Measurements from ENCODE around the gene BCDIN3D.
A peak's percentile ranks its signal among the peaks of the same experiment; 100 is the strongest.

BCDIN3D gene

GRCh38 chr12:49827401-49828099 is 15.4 kb downstream of the BCDIN3D start:
- Histone ChIP-seq H3K36me3 (ENCODE audit: insufficient read depth, low read length) (peaks cover 9% of the 10 kb centered on the region; the same call in 1 of the 2 replicates), H3K4me2 (ENCODE audit: insufficient read depth, low read length) (peak overlapping the region; percentile 97), H3K27ac (ENCODE audit: low read length) (peak overlapping the region; percentile 74), H3K4me1 (ENCODE audit: insufficient read depth, low read length) (peaks cover 37% of the 10 kb centered on the region), H2AFZ (ENCODE audit: low read depth, low read length) (peak overlapping the region; percentile 71), H3K9ac (ENCODE audit: low read depth, low read length) (peak overlapping the region; percentile 74), H4K20me1 (ENCODE audit: insufficient read depth, low read length) (peaks cover 35% of the 10 kb centered on the region), H3K9me3 (ENCODE audit: insufficient read depth, low read length, severe bottlenecking) (no peaks in the 10 kb centered on the region), H3K79me2 (ENCODE audit: insufficient read depth, low read length) (peaks cover 52% of the 10 kb centered on the region), H3K4me3 (ENCODE audit: low read depth in 1 of 2, low read length in 2 of 2) (peak overlapping the region; percentile 47 to 84; a peak in 3 of 4 replicates), H3K27me3 (ENCODE audit: insufficient read depth, low read length, poor library complexity) (no peaks in the 10 kb centered on the region)
- peak; percentile 86 for DNase-seq
- ATAC-seq (ENCODE audit: insufficient read depth, low read depth) = peak; percentile 48
- TF ChIP-seq, protein P1, sequence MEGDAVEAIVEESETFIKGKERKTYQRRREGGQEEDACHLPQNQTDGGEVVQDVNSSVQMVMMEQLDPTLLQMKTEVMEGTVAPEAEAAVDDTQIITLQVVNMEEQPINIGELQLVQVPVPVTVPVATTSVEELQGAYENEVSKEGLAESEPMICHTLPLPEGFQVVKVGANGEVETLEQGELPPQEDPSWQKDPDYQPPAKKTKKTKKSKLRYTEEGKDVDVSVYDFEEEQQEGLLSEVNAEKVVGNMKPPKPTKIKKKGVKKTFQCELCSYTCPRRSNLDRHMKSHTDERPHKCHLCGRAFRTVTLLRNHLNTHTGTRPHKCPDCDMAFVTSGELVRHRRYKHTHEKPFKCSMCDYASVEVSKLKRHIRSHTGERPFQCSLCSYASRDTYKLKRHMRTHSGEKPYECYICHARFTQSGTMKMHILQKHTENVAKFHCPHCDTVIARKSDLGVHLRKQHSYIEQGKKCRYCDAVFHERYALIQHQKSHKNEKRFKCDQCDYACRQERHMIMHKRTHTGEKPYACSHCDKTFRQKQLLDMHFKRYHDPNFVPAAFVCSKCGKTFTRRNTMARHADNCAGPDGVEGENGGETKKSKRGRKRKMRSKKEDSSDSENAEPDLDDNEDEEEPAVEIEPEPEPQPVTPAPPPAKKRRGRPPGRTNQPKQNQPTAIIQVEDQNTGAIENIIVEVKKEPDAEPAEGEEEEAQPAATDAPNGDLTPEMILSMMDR (IDR thresholded peaks at IDR 0.05; ENCODE audit: borderline replicate concordance, extremely low read depth, low read length, poor library complexity, severe bottlenecking) = no peak
- no peak for TF ChIP-seq EZH2 (IDR thresholded peaks at IDR 0.05; ENCODE audit: borderline replicate concordance, low read depth, low read length, severe bottlenecking)

- Histone ChIP-seq H3K9ac (ENCODE audit: low read depth, low read length) (peak overlapping the region; percentile 74), H4K20me1 (ENCODE audit: insufficient read depth, low read length) (peaks cover 35% of the 10 kb centered on the region), H3K4me3 (ENCODE audit: low read depth in 1 of 2, low read length in 2 of 2) (peak overlapping the region; percentile 47 to 84; a peak in 3 of 4 replicates), H3K79me2 (ENCODE audit: insufficient read depth, low read length) (peaks cover 56% of the 10 kb centered on the region), H3K4me2 (ENCODE audit: insufficient read depth, low read length) (peak overlapping the region; percentile 97), H3K9me3 (ENCODE audit: insufficient read depth, low read length, severe bottlenecking) (no peaks in the 10 kb centered on the region), H3K36me3 (ENCODE audit: insufficient read depth, low read length) (peaks cover 9% of the 10 kb centered on the region; the same call in 1 of the 2 replicates), H2AFZ (ENCODE audit: low read depth, low read length) (no peak overlapping the region), H3K4me1 (ENCODE audit: insufficient read depth, low read length) (peaks cover 38% of the 10 kb centered on the region), H3K27ac (ENCODE audit: low read length) (peak overlapping the region; percentile 74), H3K27me3 (ENCODE audit: insufficient read depth, low read length, poor library complexity) (no peaks in the 10 kb centered on the region)
- TF ChIP-seq, protein P1 (IDR thresholded peaks at IDR 0.05; ENCODE audit: borderline replicate concordance, extremely low read depth, low read length, poor library complexity, severe bottlenecking) = no peak
- TF ChIP-seq EZH2 (IDR thresholded peaks at IDR 0.05; ENCODE audit: borderline replicate concordance, low read depth, low read length, severe bottlenecking) = no peak
- ATAC-seq (ENCODE audit: insufficient read depth, low read depth) (no peak), DNase-seq (no peak)
These were observed 15.9 kb downstream of the BCDIN3D start for GRCh38 chr12:49827051-49827400.

GRCh38 chr12:49825971-49826421 is 16.9 kb downstream of the BCDIN3D start:
- H3K36me3 ChIP-seq (ENCODE audit: insufficient read depth, low read length) = peaks cover 9% of the 10 kb centered on the region; the same call in 1 of the 2 replicates
- peaks cover 66% of the 10 kb centered on the region for H3K79me2 ChIP-seq (ENCODE audit: insufficient read depth, low read length)
- peaks cover 43% of the 10 kb centered on the region for H4K20me1 ChIP-seq (ENCODE audit: insufficient read depth, low read length)
- no peak overlapping the region for H3K27ac ChIP-seq (ENCODE audit: low read length)
- H2AFZ ChIP-seq (ENCODE audit: low read depth, low read length) = no peak overlapping the region
- H3K4me2 ChIP-seq (ENCODE audit: insufficient read depth, low read length) = no peak overlapping the region; the same call in 1 of the 2 replicates
- no peak overlapping the region for H3K9ac ChIP-seq (ENCODE audit: low read depth, low read length)
- peaks cover 48% of the 10 kb centered on the region for H3K4me1 ChIP-seq (ENCODE audit: insufficient read depth, low read length)
- H3K9me3 ChIP-seq (ENCODE audit: insufficient read depth, low read length, severe bottlenecking) = no peaks in the 10 kb centered on the region
- DNase-seq (no peak), ATAC-seq (ENCODE audit: insufficient read depth, low read depth) (no peak)
- no peaks in the 10 kb centered on the region for H3K27me3 ChIP-seq (ENCODE audit: insufficient read depth, low read length, poor library complexity)
- TF ChIP-seq EZH2 (IDR thresholded peaks at IDR 0.05; ENCODE audit: borderline replicate concordance, low read depth, low read length, severe bottlenecking) = no peak
- TF ChIP-seq, protein P1 (IDR thresholded peaks at IDR 0.05; ENCODE audit: borderline replicate concordance, extremely low read depth, low read length, poor library complexity, severe bottlenecking) = no peak
- no peak overlapping the region for H3K4me3 ChIP-seq (ENCODE audit: low read depth in 1 of 2, low read length in 2 of 2)
